Karpas-422 (cell line): ENCODE data around the gene PNMA6E. TPM values are rescaled to one million over a fixed set of nuclear protein-coding genes. Genes with fewer than 3 reads are reported as not detected.

Source experiments
- DNase-seq: peaks from one replicate; pipeline ENCODE4 v3.0.0-alpha.2; 2015
- H2AFZ ChIP-seq: fragments of 200-600 bp; sonication (generic); 2 replicates; pipeline ENCODE4 v1.6.1; 2014; ENCODE audit warnings: antibody characterized with exemption, low read length, mixed read lengths
- H3K27ac ChIP-seq: fragments of 200-600 bp; sonication (generic); 2 replicates; pipeline ENCODE4 v1.5.1; 2014; ENCODE audit warnings: mild to moderate bottlenecking, low read length, moderate library complexity
- H3K27me3 ChIP-seq: fragments of 200-600 bp; sonication (generic); 2 replicates; pipeline ENCODE4 v1.6.1; 2014; ENCODE audit warnings: low read length, mixed read lengths
- H3K36me3 ChIP-seq: fragments of 200-600 bp; sonication (generic); 2 replicates; pipeline ENCODE4 v1.6.1; 2014; ENCODE audit warnings: low read length, mixed read lengths; ENCODE audit not compliant: insufficient read depth
- H3K4me1 ChIP-seq: fragments of 200-600 bp; sonication (generic); 2 replicates; pipeline ENCODE4 v1.6.1; 2014; ENCODE audit warnings: mild to moderate bottlenecking, low read length, mixed read lengths
- H3K4me2 ChIP-seq: fragments of 200-600 bp; sonication (generic); 2 replicates; pipeline ENCODE4 v1.6.1; 2014; ENCODE audit warnings: low read length, low read depth, mild to moderate bottlenecking; ENCODE audit not compliant: poor library complexity, severe bottlenecking
- H3K4me3 ChIP-seq: fragments of 200-600 bp; sonication (generic); 2 replicates; pipeline ENCODE4 v1.5.1; 2014; ENCODE audit warnings: mild to moderate bottlenecking, antibody characterized with exemption, low read length, mixed read lengths
- H3K79me2 ChIP-seq: fragments of 200-600 bp; sonication (generic); 2 replicates; pipeline ENCODE4 v1.6.1; 2014; ENCODE audit warnings: mild to moderate bottlenecking, low read length, mixed read lengths
- H3K9ac ChIP-seq: fragments of 200-600 bp; sonication (generic); 2 replicates; pipeline ENCODE4 v1.6.0; 2014; ENCODE audit warnings: low read length
- H3K9me2 ChIP-seq: fragments of 200-600 bp; sonication (generic), shearing (Covaris generic); replicated peaks from 2 replicates; pipeline ENCODE4 v1.6.0; 2014; ENCODE audit warnings: mild to moderate bottlenecking, low read length, moderate library complexity; ENCODE audit not compliant: insufficient read depth
- H3K9me3 ChIP-seq: fragments of 300-700, 200-600 bp; sonication (generic); 2 replicates; pipeline ENCODE4 v1.6.1; 2014; ENCODE audit warnings: low read length, mixed read lengths
- H4K20me1 ChIP-seq: fragments of 200-600 bp; sonication (generic); 2 replicates; pipeline ENCODE4 v1.6.1; 2014; ENCODE audit warnings: mild to moderate bottlenecking, antibody characterized with exemption, low read length, low read depth; ENCODE audit not compliant: insufficient read depth
- total RNA-seq: library from RNA; depleted of rRNA; stranded (reverse); fragments of >200 nt; shearing (Covaris generic); gene quantifications from 2 replicates; pipeline ENCODE4 v1.2.3, GENCODE V29; 2014; ENCODE audit warnings: low replicate concordance

The PNMA6E gene
- total RNA-seq, 1 experiment from 2014 or later = not detected

- no peak overlapping the region for H3K27ac ChIP-seq
- no peak overlapping the region for H2AFZ ChIP-seq
- H3K79me2 ChIP-seq = no peaks in the 10 kb centered on the region
- H3K4me3 ChIP-seq = no peak overlapping the region
- H4K20me1 ChIP-seq = no peaks in the 10 kb centered on the region
- H3K9me2 ChIP-seq = no peaks in the 10 kb centered on the region
- no peaks in the 10 kb centered on the region for H3K9me3 ChIP-seq
- H3K4me1 ChIP-seq = peaks cover 16% of the 10 kb centered on the region
- no peaks in the 10 kb centered on the region for H3K36me3 ChIP-seq
- H3K4me2 ChIP-seq = no peak overlapping the region
- H3K9ac ChIP-seq = no peak overlapping the region
- no peaks in the 10 kb centered on the region for H3K27me3 ChIP-seq
- DNase-seq = no peak
Observed at GRCh38 chrX:153413731-153414130, 12.6 kb upstream of the PNMA6E start.

GRCh38 chrX:153412746-153413720 lies 11.9 kb upstream of the PNMA6E start:
- Histone ChIP-seq H3K4me2 (no peak overlapping the region), H4K20me1 (no peaks in the 10 kb centered on the region)

GRCh38 chrX:153411988-153412574 lies 10.9 kb upstream of the PNMA6E start:
- Histone ChIP-seq H3K79me2 (no peaks in the 10 kb centered on the region), H3K27me3 (no peaks in the 10 kb centered on the region), H3K4me1 (peaks cover 9% of the 10 kb centered on the region), H2AFZ (no peak overlapping the region), H3K4me2 (no peak overlapping the region), H3K4me3 (no peak overlapping the region), H3K9me2 (no peaks in the 10 kb centered on the region), H3K36me3 (no peaks in the 10 kb centered on the region), H3K9me3 (no peaks in the 10 kb centered on the region), H3K9ac (no peak overlapping the region), H3K27ac (no peak overlapping the region), H4K20me1 (no peaks in the 10 kb centered on the region)
- DNase-seq = no peak

More at GRCh38 chrX:153412746-153413720, 11.9 kb upstream of the PNMA6E start:
- Histone ChIP-seq H3K9ac (no peak overlapping the region), H3K79me2 (no peaks in the 10 kb centered on the region), H3K27me3 (no peaks in the 10 kb centered on the region), H3K27ac (no peak overlapping the region), H3K4me1 (peaks cover 13% of the 10 kb centered on the region), H3K4me3 (no peak overlapping the region), H3K9me2 (no peaks in the 10 kb centered on the region), H2AFZ (no peak overlapping the region), H3K36me3 (no peaks in the 10 kb centered on the region), H3K9me3 (no peaks in the 10 kb centered on the region)
- no peak for DNase-seq

DNA sequence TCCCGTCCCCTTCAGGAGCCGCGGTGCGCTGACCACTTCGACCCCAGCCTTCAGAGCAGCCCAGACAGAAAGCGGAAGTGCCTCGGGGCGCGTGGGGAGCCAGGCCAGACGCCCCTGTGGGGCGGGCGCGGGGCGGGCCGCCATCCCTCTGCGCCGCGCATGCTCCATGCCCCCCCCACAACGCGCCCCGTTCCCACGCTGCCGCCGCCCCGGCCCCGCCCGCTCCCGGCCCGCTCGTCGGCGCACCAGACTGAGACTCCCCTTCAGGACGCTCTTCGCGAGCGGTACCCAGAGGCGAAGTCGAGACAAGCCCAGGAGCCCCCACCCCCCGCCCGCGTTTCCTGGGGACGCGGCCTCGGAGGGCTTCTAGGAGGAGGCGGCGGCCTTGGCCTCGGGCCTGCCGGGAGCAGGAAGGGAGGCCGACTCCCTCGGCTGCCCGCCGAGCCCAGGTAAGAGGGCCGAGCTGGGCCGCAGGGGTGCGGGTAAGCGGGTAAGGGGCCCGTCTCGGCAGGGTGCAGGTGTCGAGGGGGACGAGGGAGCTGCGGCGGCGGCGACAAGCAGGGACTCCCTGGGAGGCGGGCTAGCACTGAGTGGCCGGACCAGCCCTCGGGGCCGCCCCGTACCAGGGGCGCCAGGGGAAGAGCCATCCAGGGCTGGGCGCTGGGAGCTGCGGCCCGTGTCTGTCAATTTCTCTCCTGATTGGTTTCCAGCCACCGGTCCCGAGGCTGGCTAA lies 10.3 kb upstream of the PNMA6E start, which contains the start of gene ZFP92:
Gene ZFP92, plus strand, starts transcription at position 218 of the 733 bp plus-strand sequence. CDS start 6,851 bp downstream, outside the sequence.
- Histone ChIP-seq H3K4me3 (no peak within 1 kb of the TSS), H2AFZ (no peak within 1 kb of the TSS)

DNA sequence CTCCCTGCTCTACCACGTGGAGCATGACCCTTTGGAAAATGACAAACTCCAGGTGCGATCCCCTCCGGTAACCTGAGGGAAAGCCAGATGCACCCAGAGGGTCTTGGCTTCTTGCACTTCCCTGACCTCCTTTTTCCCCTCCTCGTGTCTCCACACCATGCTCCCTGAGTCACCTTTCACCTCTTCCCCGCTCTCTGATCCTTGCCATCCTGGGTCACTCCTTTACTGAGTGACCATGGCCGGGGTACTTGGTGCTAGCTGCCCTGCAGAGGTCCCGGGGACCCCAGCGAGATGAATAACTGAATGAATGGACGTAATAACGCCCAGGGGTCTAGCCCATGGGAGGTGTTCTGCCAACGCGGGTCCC lies 9.7 kb upstream of the PNMA6E start:
- Histone ChIP-seq H3K9me3 (no peaks in the 10 kb centered on the region), H3K27me3 (no peaks in the 10 kb centered on the region), H4K20me1 (no peaks in the 10 kb centered on the region), H2AFZ (no peak overlapping the region), H3K9ac (no peak overlapping the region), H3K27ac (no peak overlapping the region), H3K4me2 (no peak overlapping the region), H3K9me2 (no peaks in the 10 kb centered on the region), H3K79me2 (no peaks in the 10 kb centered on the region), H3K4me3 (no peak overlapping the region), H3K36me3 (no peaks in the 10 kb centered on the region), H3K4me1 (no peaks in the 10 kb centered on the region)
- no peak for DNase-seq

More for the DNA sequence above, 10.3 kb upstream of the PNMA6E start, which contains the start of gene ZFP92:
- H3K4me2 ChIP-seq = no peak within 1 kb of the TSS
- no peaks in the 10 kb centered on the region for H3K9me2 ChIP-seq
- no peak within 1 kb of the TSS for H3K27ac ChIP-seq
- H3K4me1 ChIP-seq = peaks cover 2% of the 10 kb centered on the region
- no peaks in the 10 kb centered on the region for H3K36me3 ChIP-seq
- H3K9me3 ChIP-seq = no peaks in the 10 kb centered on the region
- H3K79me2 ChIP-seq = no peaks in the 10 kb centered on the region
- no peak for DNase-seq
- no peak within 1 kb of the TSS for H3K9ac ChIP-seq
- no peaks in the 10 kb centered on the region for H3K27me3 ChIP-seq
- H4K20me1 ChIP-seq = no peaks in the 10 kb centered on the region

- no peaks in the 10 kb centered on the region for H3K36me3 ChIP-seq
- no peak overlapping the region for H3K9ac ChIP-seq
- H2AFZ ChIP-seq = no peak overlapping the region
- H3K4me2 ChIP-seq = no peak overlapping the region
- DNase-seq = no peak
- H4K20me1 ChIP-seq = no peaks in the 10 kb centered on the region
- no peaks in the 10 kb centered on the region for H3K27me3 ChIP-seq
- no peaks in the 10 kb centered on the region for H3K9me3 ChIP-seq
- no peaks in the 10 kb centered on the region for H3K4me1 ChIP-seq
- H3K79me2 ChIP-seq = no peaks in the 10 kb centered on the region
- H3K9me2 ChIP-seq = no peaks in the 10 kb centered on the region
- H3K4me3 ChIP-seq = no peak overlapping the region
- H3K27ac ChIP-seq = no peak overlapping the region
Observed at GRCh38 chrX:153410373-153410772, 9.2 kb upstream of the PNMA6E start.

DNA sequence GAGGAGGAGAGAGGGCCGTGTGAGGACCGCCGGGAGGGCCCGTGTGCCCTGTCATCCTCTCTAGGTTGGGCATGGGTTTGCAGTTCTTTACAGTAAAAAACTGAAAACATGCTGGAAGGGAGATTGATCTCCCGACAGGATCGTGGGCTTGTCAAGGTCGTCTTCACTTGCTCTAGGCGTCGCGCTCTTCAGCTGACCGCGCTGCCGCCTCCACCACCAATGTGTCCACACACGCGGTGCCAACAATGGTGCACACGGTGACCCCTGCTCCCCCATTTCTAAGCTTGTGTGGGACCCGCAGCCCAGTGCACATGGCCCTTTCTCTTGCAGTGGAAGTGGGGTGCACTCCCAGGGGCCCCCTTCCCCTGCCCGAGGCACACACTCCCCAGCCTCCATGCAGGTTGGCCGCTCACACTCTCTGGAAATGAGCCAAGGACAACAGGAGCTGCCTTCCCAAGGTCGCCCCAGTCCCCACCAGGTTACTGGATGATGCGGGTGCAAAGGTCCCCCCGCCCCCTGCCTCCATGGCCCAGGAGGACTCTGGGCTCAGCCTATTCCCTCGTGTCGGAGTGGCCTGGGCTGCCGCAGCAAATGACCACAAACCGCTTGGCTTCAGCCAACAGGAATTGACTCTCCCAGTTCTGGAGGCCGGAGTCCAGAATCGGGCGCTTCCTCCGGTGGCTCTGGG lies 8.4 kb upstream of the PNMA6E start:
- no peak for DNase-seq
- no peak overlapping the region for H2AFZ ChIP-seq
- no peaks in the 10 kb centered on the region for H3K27me3 ChIP-seq
- H3K9ac ChIP-seq = no peak overlapping the region
- H3K79me2 ChIP-seq = no peaks in the 10 kb centered on the region
- no peaks in the 10 kb centered on the region for H3K9me3 ChIP-seq
- H4K20me1 ChIP-seq = no peaks in the 10 kb centered on the region
- H3K9me2 ChIP-seq = no peaks in the 10 kb centered on the region
- no peaks in the 10 kb centered on the region for H3K4me1 ChIP-seq
- H3K36me3 ChIP-seq = no peaks in the 10 kb centered on the region
- H3K27ac ChIP-seq = no peak overlapping the region
- no peak overlapping the region for H3K4me3 ChIP-seq
- H3K4me2 ChIP-seq = no peak overlapping the region
